Measurements from ENCODE around the gene EXTL1. TPM values are rescaled to one million over a fixed set of nuclear protein-coding genes. Genes with fewer than 3 reads are reported as not detected.

EXTL1 gene
- polyA plus RNA-seq, 1 donor (not counting 4 experiments of a cell fraction or from before 2014, with no cell fraction given), result 0.13 TPM

DNA sequence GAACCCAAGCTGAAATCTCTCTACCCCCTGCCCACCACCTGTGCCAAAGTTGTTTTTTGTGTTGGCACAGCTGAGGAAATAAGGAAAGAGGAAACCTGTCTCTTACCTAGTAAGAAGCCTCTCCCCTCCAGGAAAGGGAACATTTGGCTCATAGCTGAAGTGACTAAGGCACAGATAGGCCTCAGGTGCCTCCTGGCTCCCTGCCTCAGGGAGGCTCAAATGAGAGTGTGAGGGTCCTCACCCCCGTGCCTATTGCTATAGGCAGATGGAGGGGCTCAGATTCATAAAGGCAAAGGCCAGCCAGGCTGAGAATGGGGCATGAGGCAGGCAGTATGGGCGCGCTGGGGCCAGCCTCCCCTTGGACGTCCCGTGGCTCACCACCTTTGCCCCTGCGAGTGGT, 16.9 kb downstream of the EXTL1 start:
- no peaks in the 10 kb centered on the region for H3K9me1 ChIP-seq (ENCODE audit: control insufficient read depth, extremely low read depth, insufficient read depth, low read length)
- H3K4me2 ChIP-seq (ENCODE audit: control insufficient read depth, extremely low read depth, insufficient read depth, low read depth, low read length), result no peak overlapping the region
- H3K9ac ChIP-seq (ENCODE audit: control insufficient read depth, extremely low read depth, insufficient read depth, low read length), result no peak overlapping the region
- H3K4me3 ChIP-seq (ENCODE audit: control insufficient read depth in 2 of 3, extremely low read depth in 1 of 3, insufficient read depth in 2 of 3, low read depth in 1 of 3, low read length in 3 of 3), result no peak overlapping the region
- H3K9me3 ChIP-seq (ENCODE audit: control insufficient read depth, low read depth, low read length), result no peaks in the 10 kb centered on the region
- H2AFZ ChIP-seq (ENCODE audit: control insufficient read depth, low read length), result no peak overlapping the region
- no peak for DNase-seq (ENCODE audit: low read depth, low spot score)
- H3K27ac ChIP-seq (ENCODE audit: control insufficient read depth, insufficient read depth, low read length), result no peak overlapping the region
- no peak for TF ChIP-seq EZH2 (IDR thresholded peaks at IDR 0.05; ENCODE audit: low read length)
- TF ChIP-seq, protein P1, sequence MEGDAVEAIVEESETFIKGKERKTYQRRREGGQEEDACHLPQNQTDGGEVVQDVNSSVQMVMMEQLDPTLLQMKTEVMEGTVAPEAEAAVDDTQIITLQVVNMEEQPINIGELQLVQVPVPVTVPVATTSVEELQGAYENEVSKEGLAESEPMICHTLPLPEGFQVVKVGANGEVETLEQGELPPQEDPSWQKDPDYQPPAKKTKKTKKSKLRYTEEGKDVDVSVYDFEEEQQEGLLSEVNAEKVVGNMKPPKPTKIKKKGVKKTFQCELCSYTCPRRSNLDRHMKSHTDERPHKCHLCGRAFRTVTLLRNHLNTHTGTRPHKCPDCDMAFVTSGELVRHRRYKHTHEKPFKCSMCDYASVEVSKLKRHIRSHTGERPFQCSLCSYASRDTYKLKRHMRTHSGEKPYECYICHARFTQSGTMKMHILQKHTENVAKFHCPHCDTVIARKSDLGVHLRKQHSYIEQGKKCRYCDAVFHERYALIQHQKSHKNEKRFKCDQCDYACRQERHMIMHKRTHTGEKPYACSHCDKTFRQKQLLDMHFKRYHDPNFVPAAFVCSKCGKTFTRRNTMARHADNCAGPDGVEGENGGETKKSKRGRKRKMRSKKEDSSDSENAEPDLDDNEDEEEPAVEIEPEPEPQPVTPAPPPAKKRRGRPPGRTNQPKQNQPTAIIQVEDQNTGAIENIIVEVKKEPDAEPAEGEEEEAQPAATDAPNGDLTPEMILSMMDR (optimal IDR thresholded peaks at IDR 0.05 in 1 of 3, IDR thresholded peaks at IDR 0.05 in 1 of 3, conservative IDR thresholded peaks at IDR 0.05 in 1 of 3; ENCODE audit: extremely low read depth in 1 of 3, insufficient read depth in 2 of 3, low read length in 3 of 3), result no peak
- H3K36me3 ChIP-seq (ENCODE audit: control insufficient read depth in 2 of 2, extremely low read depth in 1 of 2, insufficient read depth in 2 of 2, low read length in 2 of 2), result no peaks in the 10 kb centered on the region
- peaks cover 14% of the 10 kb centered on the region for H3K27me3 ChIP-seq (ENCODE audit: control insufficient read depth, extremely low read depth, insufficient read depth, low read length)
- H4K20me1 ChIP-seq (ENCODE audit: control insufficient read depth, extremely low read depth, insufficient read depth, low read length), result no peaks in the 10 kb centered on the region
- no peak for FAIRE-seq
- H3K4me1 ChIP-seq (ENCODE audit: control insufficient read depth, extremely low read depth, insufficient read depth, low read length), result peaks cover 10% of the 10 kb centered on the region
- H3K79me2 ChIP-seq (ENCODE audit: control insufficient read depth, insufficient read depth, low read length), result no peaks in the 10 kb centered on the region
- dilution Hi-C loops (cut with MboI; ENCODE audit: extremely low pct_ligation_motif_present, low sequenced_read_pairs), result no loop called here

DNA sequence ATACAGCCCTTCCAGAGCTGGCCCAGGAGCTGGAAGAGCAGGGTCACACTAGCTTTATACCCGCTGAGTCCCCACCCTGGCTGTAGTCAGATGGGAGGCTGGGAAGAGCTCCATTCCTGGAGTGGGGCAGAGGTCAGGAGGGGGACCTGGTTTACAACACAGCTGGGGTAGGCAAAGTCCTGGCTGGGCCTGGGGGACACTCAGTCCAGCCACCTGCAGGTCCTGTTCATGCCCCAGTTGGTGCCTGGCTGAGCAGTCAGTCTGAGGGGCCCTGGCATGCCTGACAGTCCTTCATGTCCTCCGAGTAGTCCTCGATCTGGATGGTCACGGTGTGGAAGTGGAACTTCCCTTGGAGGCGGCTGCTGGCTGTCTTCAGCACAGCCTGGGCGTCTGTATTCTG, 17.3 kb downstream of the EXTL1 start:
- no peaks in the 10 kb centered on the region for H3K79me2 ChIP-seq (ENCODE audit: control insufficient read depth, insufficient read depth, low read length)
- H3K27me3 ChIP-seq (ENCODE audit: control insufficient read depth, extremely low read depth, insufficient read depth, low read length), result peaks cover 17% of the 10 kb centered on the region
- dilution Hi-C loops (cut with MboI; ENCODE audit: extremely low pct_ligation_motif_present, low sequenced_read_pairs), result no loop called here
- H4K20me1 ChIP-seq (ENCODE audit: control insufficient read depth, extremely low read depth, insufficient read depth, low read length), result no peaks in the 10 kb centered on the region
- no peak overlapping the region for H3K4me3 ChIP-seq (ENCODE audit: control insufficient read depth in 2 of 3, extremely low read depth in 1 of 3, insufficient read depth in 2 of 3, low read depth in 1 of 3, low read length in 3 of 3)
- FAIRE-seq (no peak), DNase-seq (ENCODE audit: low read depth, low spot score) (no peak)
- H3K9ac ChIP-seq (ENCODE audit: control insufficient read depth, extremely low read depth, insufficient read depth, low read length), result no peak overlapping the region
- no peaks in the 10 kb centered on the region for H3K9me3 ChIP-seq (ENCODE audit: control insufficient read depth, low read depth, low read length)
- no peak overlapping the region for H2AFZ ChIP-seq (ENCODE audit: control insufficient read depth, low read length)
- H3K4me1 ChIP-seq (ENCODE audit: control insufficient read depth, extremely low read depth, insufficient read depth, low read length), result peaks cover 10% of the 10 kb centered on the region
- H3K4me2 ChIP-seq (ENCODE audit: control insufficient read depth, extremely low read depth, insufficient read depth, low read depth, low read length), result no peak overlapping the region
- H3K9me1 ChIP-seq (ENCODE audit: control insufficient read depth, extremely low read depth, insufficient read depth, low read length), result no peaks in the 10 kb centered on the region
- no peak for TF ChIP-seq EZH2 (IDR thresholded peaks at IDR 0.05; ENCODE audit: low read length)
- TF ChIP-seq, protein P1 (optimal IDR thresholded peaks at IDR 0.05 in 1 of 3, IDR thresholded peaks at IDR 0.05 in 1 of 3, conservative IDR thresholded peaks at IDR 0.05 in 1 of 3; ENCODE audit: extremely low read depth in 1 of 3, insufficient read depth in 2 of 3, low read length in 3 of 3), result no peak
- no peaks in the 10 kb centered on the region for H3K36me3 ChIP-seq (ENCODE audit: control insufficient read depth in 2 of 2, extremely low read depth in 1 of 2, insufficient read depth in 2 of 2, low read length in 2 of 2)
- no peak overlapping the region for H3K27ac ChIP-seq (ENCODE audit: control insufficient read depth, insufficient read depth, low read length)
